Measurements from ENCODE around the gene SDK1. TPM values are rescaled to one million over a fixed set of nuclear protein-coding genes. Genes with fewer than 3 reads are reported as not detected.

The SDK1 gene
- total RNA-seq, 1 donor from 2014 or later, result 1.3 TPM

DNA sequence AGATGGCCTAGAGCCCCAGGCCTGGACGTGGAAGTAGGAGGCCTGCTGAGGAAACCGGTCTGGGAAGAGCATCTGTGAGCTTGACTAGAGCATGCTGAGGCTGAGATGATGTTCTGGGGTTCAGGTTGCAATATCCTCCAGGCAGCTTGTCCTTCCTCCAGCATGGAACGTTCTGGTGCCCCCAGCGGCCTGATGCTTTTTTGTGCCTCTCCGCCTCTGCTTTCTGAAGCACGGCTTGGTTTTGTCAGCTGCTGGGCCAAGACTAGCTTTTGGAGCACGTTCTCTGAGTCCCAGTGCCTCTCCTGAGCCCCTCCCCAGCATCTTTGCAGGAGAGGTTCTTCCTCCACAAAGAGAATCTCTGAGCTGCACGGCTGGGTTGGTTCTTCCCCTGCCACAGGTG is 699.1 kb downstream of the SDK1 start:
- Mint-ChIP-seq H3K4me1 (no peaks in the 10 kb centered on the region), H3K9me3 (no peaks in the 10 kb centered on the region), H3K27me3 (no peaks in the 10 kb centered on the region), H3K4me3 (no peak overlapping the region), H3K27ac (no peak overlapping the region), H3K36me3 (ENCODE audit: low read depth) (no peaks in the 10 kb centered on the region)
- DNase-seq (no peak), ATAC-seq (ENCODE audit: low read depth) (no peak)
- ChIA-PET CTCF (no interaction called here), POLR2A (no interaction called here)
- TF ChIP-seq, protein P1, sequence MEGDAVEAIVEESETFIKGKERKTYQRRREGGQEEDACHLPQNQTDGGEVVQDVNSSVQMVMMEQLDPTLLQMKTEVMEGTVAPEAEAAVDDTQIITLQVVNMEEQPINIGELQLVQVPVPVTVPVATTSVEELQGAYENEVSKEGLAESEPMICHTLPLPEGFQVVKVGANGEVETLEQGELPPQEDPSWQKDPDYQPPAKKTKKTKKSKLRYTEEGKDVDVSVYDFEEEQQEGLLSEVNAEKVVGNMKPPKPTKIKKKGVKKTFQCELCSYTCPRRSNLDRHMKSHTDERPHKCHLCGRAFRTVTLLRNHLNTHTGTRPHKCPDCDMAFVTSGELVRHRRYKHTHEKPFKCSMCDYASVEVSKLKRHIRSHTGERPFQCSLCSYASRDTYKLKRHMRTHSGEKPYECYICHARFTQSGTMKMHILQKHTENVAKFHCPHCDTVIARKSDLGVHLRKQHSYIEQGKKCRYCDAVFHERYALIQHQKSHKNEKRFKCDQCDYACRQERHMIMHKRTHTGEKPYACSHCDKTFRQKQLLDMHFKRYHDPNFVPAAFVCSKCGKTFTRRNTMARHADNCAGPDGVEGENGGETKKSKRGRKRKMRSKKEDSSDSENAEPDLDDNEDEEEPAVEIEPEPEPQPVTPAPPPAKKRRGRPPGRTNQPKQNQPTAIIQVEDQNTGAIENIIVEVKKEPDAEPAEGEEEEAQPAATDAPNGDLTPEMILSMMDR (IDR thresholded peaks at IDR 0.05), result no peak
- intact Hi-C loops (cut with micrococcal nuclease), result no loop called here

DNA sequence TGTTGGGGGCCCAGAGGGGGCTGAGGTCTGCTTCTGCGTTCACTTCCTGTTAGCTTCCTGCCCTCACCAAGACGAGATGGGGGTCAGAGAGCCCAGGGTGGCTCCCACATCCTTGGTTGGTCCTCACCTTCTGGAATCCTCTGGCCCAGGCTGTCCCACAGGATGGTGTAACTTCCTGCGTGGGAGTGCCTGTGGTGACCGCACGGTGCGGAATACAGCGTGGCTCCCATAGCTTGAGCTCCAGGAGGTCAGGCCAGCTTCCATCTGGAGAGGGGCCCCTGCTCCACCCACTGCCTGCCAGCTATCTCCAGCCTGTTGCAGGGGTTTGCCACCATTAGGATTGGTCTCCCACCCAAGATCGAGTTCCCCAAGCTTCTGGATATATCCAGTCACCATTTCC is 699.9 kb downstream of the SDK1 start:
- no peaks in the 10 kb centered on the region for H3K9me3 Mint-ChIP-seq
- H3K4me3 Mint-ChIP-seq, result no peak overlapping the region
- H3K4me1 Mint-ChIP-seq, result no peaks in the 10 kb centered on the region
- intact Hi-C loops (cut with micrococcal nuclease), result no loop called here
- ATAC-seq (ENCODE audit: low read depth) (no peak), DNase-seq (no peak)
- CTCF ChIA-PET, result no interaction called here
- no peaks in the 10 kb centered on the region for H3K27me3 Mint-ChIP-seq
- TF ChIP-seq, protein P1 (IDR thresholded peaks at IDR 0.05), result no peak
- POLR2A ChIA-PET, result no interaction called here
- H3K36me3 Mint-ChIP-seq (ENCODE audit: low read depth), result no peaks in the 10 kb centered on the region
- H3K27ac Mint-ChIP-seq, result no peak overlapping the region

DNA sequence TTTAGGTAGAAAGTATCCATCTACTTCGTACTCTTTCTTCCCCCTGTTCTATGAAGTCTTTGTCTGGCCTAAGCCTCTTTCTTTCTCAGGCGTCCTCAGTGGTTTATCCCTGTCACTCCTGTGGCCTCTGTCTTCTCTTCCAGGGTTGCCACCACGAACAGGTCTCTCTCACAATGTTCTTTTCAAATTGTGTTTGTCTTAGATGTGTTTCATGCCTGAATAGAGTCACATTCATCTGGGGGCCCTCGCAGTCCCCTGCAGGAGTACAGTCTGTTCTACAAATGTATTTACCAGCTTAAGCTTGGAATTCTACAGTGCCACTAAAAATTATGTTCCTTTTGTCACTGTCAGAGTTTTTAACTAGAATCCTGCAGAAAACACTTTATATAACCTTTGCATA is 700.7 kb downstream of the SDK1 start:
- TF ChIP-seq, protein P1 (IDR thresholded peaks at IDR 0.05), result no peak
- H3K9me3 Mint-ChIP-seq, result no peaks in the 10 kb centered on the region
- ChIA-PET CTCF (no interaction called here), POLR2A (no interaction called here)
- H3K36me3 Mint-ChIP-seq (ENCODE audit: low read depth), result no peaks in the 10 kb centered on the region
- H3K4me3 Mint-ChIP-seq, result no peak overlapping the region
- intact Hi-C loops (cut with micrococcal nuclease), result no loop called here
- no peak overlapping the region for H3K27ac Mint-ChIP-seq
- ATAC-seq (ENCODE audit: low read depth) (no peak), DNase-seq (no peak)
- H3K4me1 Mint-ChIP-seq, result no peaks in the 10 kb centered on the region
- no peaks in the 10 kb centered on the region for H3K27me3 Mint-ChIP-seq

DNA sequence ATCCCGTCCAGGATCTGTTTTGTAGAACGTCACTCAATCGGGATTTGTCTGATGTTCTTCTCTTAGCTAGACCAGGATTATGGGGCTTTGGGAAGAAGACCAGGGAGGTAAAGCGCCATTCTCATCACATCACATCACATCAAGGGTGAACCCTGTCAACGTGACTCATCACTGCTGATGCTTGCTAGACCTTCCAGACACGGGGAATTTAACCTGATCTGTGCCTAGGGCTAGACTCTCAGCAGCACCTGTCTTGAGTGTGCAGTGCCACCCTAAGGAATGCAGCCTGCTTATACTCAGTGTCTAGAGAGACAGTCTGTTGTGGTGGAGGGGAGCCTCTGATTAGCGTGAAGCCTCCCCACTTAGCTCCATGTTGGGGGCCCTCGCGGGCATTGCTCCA is 702.5 kb downstream of the SDK1 start:
- TF ChIP-seq, protein P1 (IDR thresholded peaks at IDR 0.05), result no peak
- CTCF ChIA-PET, result no interaction called here
- Mint-ChIP-seq H3K4me1 (no peaks in the 10 kb centered on the region), H3K36me3 (ENCODE audit: low read depth) (no peaks in the 10 kb centered on the region), H3K9me3 (no peaks in the 10 kb centered on the region), H3K27me3 (peaks cover 1% of the 10 kb centered on the region), H3K4me3 (no peak overlapping the region), H3K27ac (no peak overlapping the region)
- POLR2A ChIA-PET, result no interaction called here
- DNase-seq (no peak), ATAC-seq (ENCODE audit: low read depth) (no peak)
- intact Hi-C loops (cut with micrococcal nuclease), result no loop called here

DNA sequence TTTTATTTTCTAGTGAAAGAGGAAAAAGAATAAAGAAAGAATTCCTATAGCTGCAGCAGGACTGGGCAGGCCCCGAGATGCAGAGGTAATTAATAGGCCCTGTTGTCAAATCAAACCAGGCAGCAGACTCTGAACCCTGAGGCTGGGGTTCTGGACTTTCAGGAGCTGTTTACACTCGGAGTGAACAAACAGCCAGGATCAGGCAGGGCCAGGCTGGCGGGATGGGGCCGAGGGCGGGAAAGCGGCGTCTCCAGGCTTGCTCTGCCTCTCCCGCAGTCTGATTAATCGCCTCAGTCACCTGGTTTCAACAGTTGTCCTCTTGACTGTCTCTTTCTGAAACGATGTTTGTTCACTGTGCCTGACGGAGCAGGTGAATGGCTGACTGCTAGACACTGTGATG is 705.6 kb downstream of the SDK1 start:
- H3K4me3 Mint-ChIP-seq, result no peak overlapping the region
- H3K36me3 Mint-ChIP-seq (ENCODE audit: low read depth), result no peaks in the 10 kb centered on the region
- DNase-seq (no peak), ATAC-seq (ENCODE audit: low read depth) (no peak)
- intact Hi-C loops (cut with micrococcal nuclease), result no loop called here
- H3K27ac Mint-ChIP-seq, result no peak overlapping the region
- peaks cover 1% of the 10 kb centered on the region for H3K27me3 Mint-ChIP-seq
- TF ChIP-seq, protein P1 (IDR thresholded peaks at IDR 0.05), result no peak
- no peaks in the 10 kb centered on the region for H3K9me3 Mint-ChIP-seq
- ChIA-PET CTCF (no interaction called here), POLR2A (no interaction called here)
- no peaks in the 10 kb centered on the region for H3K4me1 Mint-ChIP-seq

All from activated B cell treated with CpG ODN at 0.5 μM for 24 hours (primary cell).